HG03097 (cell line): ENCODE measurements around the gene MB21D2.
"Not testable (repeated sequence)": the region's sequence is repeated elsewhere in the genome, so short reads cannot be mapped to it uniquely, and the experiment has no call there.

Experiments used
- ATAC-seq: cut with Tn5 transposase; IDR thresholded peaks from one replicate; pipeline ENCODE4 v1.9.1; 2021; ENCODE audit not compliant: unreplicated experiment, low FRiP score

The MB21D2 gene

DNA sequence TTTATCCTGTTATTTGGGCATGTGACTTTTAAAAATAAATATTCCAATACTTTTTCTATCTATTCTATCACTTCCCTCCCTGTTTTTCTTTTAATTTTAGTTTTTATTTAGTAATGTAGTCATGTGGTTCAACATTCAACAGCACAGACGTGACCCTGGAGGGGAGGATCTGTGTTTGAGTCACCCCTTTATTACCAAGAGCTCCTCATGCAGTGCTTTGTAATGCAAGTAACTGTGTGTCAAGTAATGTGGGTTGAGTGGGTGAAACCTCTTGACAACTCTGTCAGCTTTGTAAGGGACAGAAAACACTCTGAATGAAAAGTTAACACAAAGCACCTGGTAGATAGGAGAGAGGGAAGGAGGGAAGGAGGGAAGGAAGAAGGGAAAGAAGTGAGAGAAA is 100.6 kb downstream of the MB21D2 start:
- ATAC-seq: no peak

DNA sequence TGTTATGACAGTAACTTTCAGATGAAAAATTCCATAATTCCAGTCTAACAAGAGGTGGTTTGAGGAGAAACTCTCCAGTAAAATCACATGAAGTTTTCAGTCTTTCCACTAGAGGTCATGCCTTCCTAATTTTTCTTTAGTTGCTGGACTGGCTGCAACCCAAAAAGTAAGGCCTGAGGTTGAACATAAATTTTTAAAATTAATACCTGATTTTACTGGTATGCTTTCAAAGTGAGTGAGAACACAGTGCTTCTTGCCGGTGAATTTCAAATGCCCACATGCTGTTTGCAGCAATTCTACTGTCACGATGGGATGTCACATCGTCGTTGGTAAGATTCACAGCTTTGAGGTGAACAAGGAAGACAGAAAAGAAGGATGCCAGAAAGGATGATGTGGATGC is 101.3 kb downstream of the MB21D2 start:
- ATAC-seq: no peak

- ATAC-seq: no peak
Observed at GRCh38 chr3:192812743-192813383, 104.8 kb downstream of the MB21D2 start.

GRCh38 chr3:192805711-192806110 is 111.9 kb downstream of the MB21D2 start:
- no peak for ATAC-seq

DNA sequence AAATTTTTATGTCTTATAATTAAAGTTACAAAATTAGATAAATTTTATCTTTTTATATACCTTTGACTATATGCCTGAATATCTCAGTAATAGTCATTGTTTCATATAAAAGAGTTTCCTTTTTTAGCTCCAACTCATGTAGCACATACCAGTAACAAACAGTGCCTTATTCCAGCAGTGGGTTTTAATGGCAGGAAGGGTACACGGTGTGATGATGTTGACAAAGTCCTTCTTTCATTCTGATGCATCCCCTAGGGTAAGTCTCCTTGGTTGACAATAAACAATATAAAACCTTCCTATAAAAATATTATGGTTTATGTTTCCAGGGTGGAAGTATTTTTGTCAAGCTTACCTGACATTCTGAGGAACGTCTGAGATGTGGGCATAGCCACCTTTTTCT is 113.2 kb downstream of the MB21D2 start:
- ATAC-seq: no peak

- no peak for ATAC-seq
Observed at GRCh38 chr3:192802957-192803899, 114.4 kb downstream of the MB21D2 start.

DNA sequence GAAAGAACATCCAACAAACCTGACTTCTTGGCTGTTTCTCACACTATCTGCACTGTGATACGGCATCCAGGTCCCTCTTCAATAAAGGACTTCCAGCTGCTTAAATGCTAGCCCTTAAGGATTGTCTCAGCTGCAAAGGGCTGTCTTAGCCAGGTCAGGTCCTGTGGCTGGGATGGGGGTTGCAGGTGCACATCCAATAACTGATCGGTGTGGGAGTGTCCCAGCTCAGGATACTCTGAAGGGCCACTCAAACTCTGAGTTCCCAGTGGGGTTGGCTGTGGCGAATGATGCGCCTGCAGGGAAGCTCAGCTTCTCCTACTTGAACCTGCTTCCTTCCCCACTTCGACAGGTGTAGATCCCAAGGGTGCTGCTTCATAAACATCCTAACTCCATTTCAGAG is 115.7 kb downstream of the MB21D2 start:
- no peak for ATAC-seq

- no peak for ATAC-seq
Observed at GRCh38 chr3:192799721-192800120, 117.9 kb downstream of the MB21D2 start.

DNA sequence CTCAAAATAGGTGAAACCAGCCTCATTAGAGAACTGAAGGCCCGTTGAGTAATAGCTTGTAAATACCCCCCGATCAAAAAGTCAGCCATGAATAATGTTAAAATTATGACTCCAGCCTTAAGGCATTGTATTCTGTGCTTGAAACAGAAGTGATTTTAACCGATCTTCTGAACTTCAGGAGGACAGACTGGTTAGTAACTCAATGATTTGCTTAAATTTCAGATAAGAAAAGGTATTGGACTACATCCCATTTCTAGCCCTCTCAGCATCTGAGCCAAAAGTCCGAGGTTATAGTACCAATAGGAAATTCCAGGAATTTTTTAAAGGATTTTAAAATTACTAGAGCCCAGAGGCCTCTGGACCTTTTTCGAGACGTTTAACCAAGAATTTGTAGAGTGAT is 122.6 kb downstream of the MB21D2 start:
- no peak for ATAC-seq

GRCh38 chr3:192794216-192794615 is 123.4 kb downstream of the MB21D2 start:
- ATAC-seq: no peak

DNA sequence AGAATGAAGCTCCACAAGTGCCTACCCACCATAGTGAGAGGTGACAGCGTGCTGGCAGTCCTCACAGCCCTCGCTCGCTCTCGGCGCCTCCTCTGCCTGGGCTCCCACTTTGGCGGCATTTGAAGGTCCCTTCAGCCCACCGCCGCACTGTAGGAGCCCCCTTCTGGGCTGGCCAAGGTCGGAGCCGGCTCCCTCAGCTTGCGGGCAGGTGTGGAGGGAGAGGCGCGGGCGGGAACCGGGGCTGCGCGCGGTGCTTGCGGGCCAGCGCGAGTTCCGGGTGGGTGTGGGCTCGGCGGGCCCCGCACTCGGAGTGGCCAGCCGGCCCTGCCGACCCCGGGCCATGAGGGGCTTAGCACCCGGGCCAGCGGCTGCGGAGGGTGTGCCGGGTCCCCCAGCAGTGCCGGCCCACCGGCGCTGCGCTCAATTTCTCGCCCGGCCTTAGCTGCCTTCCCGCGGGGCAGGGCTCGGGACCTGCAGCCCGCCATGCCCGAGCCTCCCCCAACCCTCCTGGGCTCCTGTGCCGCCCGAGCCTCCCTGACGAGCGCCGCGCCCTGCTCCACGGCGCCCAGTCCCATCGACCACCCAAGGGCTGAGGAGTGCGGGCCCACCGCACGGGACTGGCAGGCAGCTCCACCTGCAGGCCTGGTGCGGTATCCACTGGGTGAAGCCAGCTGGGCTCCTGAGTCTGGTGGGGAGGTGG is 128.7 kb downstream of the MB21D2 start:
- ATAC-seq: not testable (repeated sequence)

GRCh38 chr3:192778508-192778907 is 139.1 kb downstream of the MB21D2 start:
- ATAC-seq: no peak

DNA sequence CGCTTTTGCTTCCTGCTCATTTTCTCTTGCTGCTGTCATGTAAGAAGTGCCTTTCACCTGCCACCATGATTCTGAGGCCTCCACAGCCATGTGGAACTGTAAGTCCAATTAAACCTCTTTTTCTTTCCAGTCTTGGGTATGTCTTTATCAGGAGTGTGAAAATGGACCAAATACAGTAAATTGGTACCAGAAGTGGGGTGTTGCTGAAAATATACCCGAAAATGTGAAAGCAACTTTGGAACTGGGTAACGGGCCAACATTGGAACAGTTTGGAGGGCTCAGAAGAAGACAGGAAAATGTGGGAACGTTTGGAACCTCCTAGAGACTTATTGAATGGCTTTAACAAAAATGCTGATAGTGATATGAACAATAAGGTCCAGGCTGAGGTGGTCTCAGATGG is 143.3 kb downstream of the MB21D2 start:
- ATAC-seq: not testable (repeated sequence)

DNA sequence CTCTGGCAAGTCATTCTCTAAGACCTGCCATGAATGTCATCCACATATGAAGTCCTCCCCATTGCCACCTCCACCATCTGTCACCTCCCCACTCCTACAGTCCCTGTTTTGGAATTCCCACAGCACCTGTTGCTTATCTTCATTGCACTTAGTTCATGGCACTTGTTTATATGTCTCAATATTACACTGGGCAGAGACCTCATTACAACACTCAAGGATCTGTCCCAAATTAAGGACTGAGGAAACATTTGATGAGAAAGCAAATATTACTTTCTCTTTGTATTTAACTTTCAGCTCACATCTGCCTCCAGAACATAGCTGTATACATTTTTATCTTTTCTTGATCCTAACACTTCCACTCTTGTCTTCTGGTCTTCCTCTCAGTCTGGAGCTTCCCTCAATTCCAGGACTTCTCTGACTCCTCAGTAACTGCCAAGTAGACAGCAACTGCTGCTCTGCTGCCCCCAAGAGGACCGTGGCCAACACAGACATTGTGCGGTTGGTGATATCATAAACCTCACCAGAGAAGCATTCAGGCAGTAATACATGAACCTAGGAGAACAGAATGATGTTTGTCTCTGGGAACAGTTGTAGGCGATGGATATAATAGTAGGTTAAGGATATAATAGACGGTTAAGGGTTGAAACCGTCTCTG is 145.3 kb downstream of the MB21D2 start:
- ATAC-seq: no peak

DNA sequence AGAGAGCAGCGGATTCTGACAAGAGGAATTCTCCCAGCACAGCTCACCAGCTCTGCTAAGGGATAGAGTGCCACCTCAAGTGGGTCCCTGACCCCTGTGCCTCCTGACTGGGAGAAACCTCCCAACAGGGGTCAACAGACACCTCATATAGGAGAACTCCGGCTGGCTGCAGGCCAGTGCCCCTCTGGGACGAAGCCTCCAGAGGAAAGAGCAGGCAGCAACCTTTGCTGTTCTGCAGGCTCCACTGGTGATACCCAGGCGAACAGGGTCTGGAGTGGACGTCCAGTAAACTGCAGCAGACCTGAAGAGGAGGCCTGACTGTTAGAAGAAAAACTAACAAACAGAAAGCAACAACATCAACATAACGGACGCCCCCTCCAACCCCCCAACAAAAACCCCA is 159.0 kb downstream of the MB21D2 start:
- no peak for ATAC-seq

DNA sequence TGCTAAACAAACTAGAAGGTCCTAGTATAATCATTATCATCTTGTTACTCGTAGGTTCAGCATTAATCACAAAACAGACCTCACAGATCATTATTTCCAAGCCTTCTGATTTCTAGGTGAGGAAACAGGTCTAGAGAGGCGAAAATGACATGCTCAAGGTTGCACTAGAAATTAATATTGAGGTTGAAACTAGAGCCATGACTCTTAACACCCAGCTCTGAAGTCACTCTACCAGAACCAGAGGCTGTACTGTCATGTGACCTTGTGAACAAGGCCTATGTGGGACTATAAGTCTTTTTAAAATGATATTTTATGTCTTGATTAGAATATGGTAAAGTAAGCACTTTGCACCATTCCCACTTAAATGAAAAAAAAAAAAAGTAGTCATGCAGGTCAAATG is 166.5 kb downstream of the MB21D2 start:
- ATAC-seq: no peak

DNA sequence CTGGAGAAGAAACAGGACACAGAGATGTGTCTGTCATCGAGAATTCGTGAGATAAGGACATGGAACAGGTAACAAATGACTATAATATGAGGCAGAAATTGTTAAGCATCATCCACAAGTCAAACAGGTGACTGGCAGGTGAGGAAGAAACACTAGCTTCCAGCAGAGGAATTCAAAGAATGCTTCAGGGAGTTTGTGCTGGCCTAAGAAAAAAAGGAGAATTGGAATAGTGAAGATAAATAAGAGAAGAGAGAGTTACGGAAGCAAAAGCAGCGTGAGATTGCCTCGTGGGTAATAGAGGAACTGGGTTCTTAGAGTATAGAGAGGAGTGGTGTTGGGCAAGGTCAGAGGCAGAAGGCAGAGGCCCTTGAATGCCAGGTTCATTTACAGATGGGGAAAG is 167.5 kb downstream of the MB21D2 start:
- ATAC-seq: no peak

DNA sequence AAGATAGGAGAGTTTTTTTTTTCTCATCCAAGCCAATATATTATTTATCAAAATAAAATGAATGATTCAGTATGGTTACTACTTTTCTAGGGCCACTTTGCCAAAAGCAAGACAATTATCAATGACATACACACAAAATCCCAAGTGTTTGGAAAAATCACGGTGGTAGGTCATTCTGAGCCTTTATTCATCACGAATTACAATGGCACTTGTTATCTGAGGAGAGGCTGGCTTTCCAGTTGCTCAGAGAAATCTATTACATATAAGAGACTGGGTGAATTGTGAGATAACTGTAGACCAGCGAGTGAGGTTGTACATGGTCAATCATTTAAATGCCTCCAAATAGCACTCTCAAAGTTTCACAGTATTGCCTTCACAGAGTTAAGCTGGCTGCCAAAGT is 169.9 kb downstream of the MB21D2 start:
- ATAC-seq: no peak

GRCh38 chr3:192747145-192747544 is 170.5 kb downstream of the MB21D2 start:
- ATAC-seq: no peak
